H1 (cell line): ENCODE results near the gene CHD3.

Experiments
- CTCF ChIP-seq, 3 experiments: IDR thresholded peaks; 1 replicate in 2 of 3; 2 replicates in 1 of 3; pipeline versions ENCODE4 v1.5.1 to v1.6.1; 2011; ENCODE audit warnings: low read length in 3 of 3, mild to moderate bottlenecking in 3 of 3, inconsistent platforms in 2 of 3, low read depth in 1 of 3, moderate library complexity in 1 of 3; ENCODE audit not compliant: insufficient read depth in 1 of 3; ENCODE audit errors: control extremely low read depth in 1 of 3
- EP300 ChIP-seq, 2 experiments: IDR thresholded peaks; 1 replicate in 1 of 2; 2 replicates in 1 of 2; pipeline ENCODE4 v1.6.1; 2011 to 2012; ENCODE audit warnings: low read depth in 2 of 2, low read length in 2 of 2, mild to moderate bottlenecking in 2 of 2, borderline replicate concordance in 1 of 2, inconsistent platforms in 1 of 2, moderate library complexity in 1 of 2
- POLR2A ChIP-seq, 2 experiments: IDR thresholded peaks; 1 replicate in 1 of 2; 2 replicates in 1 of 2; pipeline ENCODE4 v1.6.1; 2011; ENCODE audit warnings: low read depth in 2 of 2, low read length in 2 of 2, mild to moderate bottlenecking in 2 of 2; ENCODE audit errors: control extremely low read depth in 1 of 2
- TCF12 ChIP-seq: IDR thresholded peaks from 2 replicates; pipeline ENCODE4 v1.6.1; 2011; ENCODE audit warnings: low read depth, mild to moderate bottlenecking, low read length

GRCh38 chr17:7929158-7930023, 40.8 kb downstream of the CHD3 start, which contains the start of gene KCNAB3:
- TF ChIP-seq POLR2A (IDR thresholded peaks at IDR 0.05; ENCODE audit: control extremely low read depth in 1 of 2, low read depth in 2 of 2, low read length in 2 of 2) (0 out of 3 replicates have a peak, but pooled peaks of 1 of the 2 experiments have one; percentile 23), CTCF (IDR thresholded peaks at IDR 0.05; ENCODE audit: control extremely low read depth in 1 of 3, insufficient read depth in 1 of 3, low read depth in 1 of 3, low read length in 3 of 3) (no peak), TCF12 (no peak), EP300 (IDR thresholded peaks at IDR 0.05; ENCODE audit: borderline replicate concordance in 1 of 2, low read depth in 2 of 2, low read length in 2 of 2) (no peak)
